WERI-Rb-1 (cell line): ENCODE measurements around the gene FURIN.
"Not testable (repeated sequence)": the region's sequence is repeated elsewhere in the genome, so short reads cannot be mapped to it uniquely, and the experiment has no call there.

Source experiments
- DNase-seq: peaks from one replicate; pipeline ENCODE4 v3.0.0-alpha.2; 2020
- H3K27ac ChIP-seq: fragments of 250-450 bp; sonication (Bioruptor Pico); 2 replicates; pipeline ENCODE4 v1.5.1; 2020; ENCODE audit warnings: mild to moderate bottlenecking, moderate library complexity
- H3K27me3 ChIP-seq: fragments of 250-450 bp; sonication (Bioruptor Pico); 2 replicates; pipeline ENCODE4 v1.5.1; 2021; ENCODE audit warnings: mild to moderate bottlenecking, low read depth, moderate library complexity; ENCODE audit not compliant: insufficient read depth, severe bottlenecking
- H3K36me3 ChIP-seq: fragments of 250-450 bp; sonication (Bioruptor Pico); 2 replicates; pipeline ENCODE4 v1.5.1; 2020; ENCODE audit warnings: mild to moderate bottlenecking, moderate library complexity
- H3K4me3 ChIP-seq: 2 replicates; pipeline ENCODE4 v1.5.1; 2011; ENCODE audit warnings: low read depth, mild to moderate bottlenecking, control low read depth, low read length
- H3K9me3 ChIP-seq: fragments of 250-450 bp; sonication (Bioruptor Pico); 2 replicates; pipeline ENCODE4 v1.5.1; 2021; ENCODE audit warnings: mild to moderate bottlenecking, moderate library complexity; ENCODE audit not compliant: severe bottlenecking
- CTCF ChIP-seq: IDR thresholded peaks from 2 replicates; pipeline ENCODE4 v1.5.1; 2011; ENCODE audit warnings: low read depth, mild to moderate bottlenecking, control low read depth, inconsistent platforms, low read length

FURIN gene

GRCh38 chr15:90924375-90924774 lies 56.0 kb downstream of the FURIN start:
- H3K27ac ChIP-seq, result no peak overlapping the region
- H3K9me3 ChIP-seq, result no peaks in the 10 kb centered on the region
- H3K36me3 ChIP-seq, result no peaks in the 10 kb centered on the region
- no peak for TF ChIP-seq CTCF
- DNase-seq, result no peak
- no peak overlapping the region for H3K4me3 ChIP-seq
- no peaks in the 10 kb centered on the region for H3K27me3 ChIP-seq

GRCh38 chr15:90926766-90927165 lies 58.4 kb downstream of the FURIN start:
- H3K27me3 ChIP-seq, H3K4me3 ChIP-seq, H3K27ac ChIP-seq, H3K36me3 ChIP-seq, DNase-seq, H3K9me3 ChIP-seq: not testable (repeated sequence)

- H3K9me3 ChIP-seq, H3K36me3 ChIP-seq, H3K27ac ChIP-seq, H3K27me3 ChIP-seq, DNase-seq, H3K4me3 ChIP-seq: not testable (repeated sequence)
These were observed 59.7 kb downstream of the FURIN start for GRCh38 chr15:90928106-90928505.

- no peak for DNase-seq
- Histone ChIP-seq H3K9me3 (no peaks in the 10 kb centered on the region), H3K27me3 (no peaks in the 10 kb centered on the region), H3K4me3 (no peak overlapping the region), H3K27ac (no peak overlapping the region), H3K36me3 (no peaks in the 10 kb centered on the region)
- no peak for TF ChIP-seq CTCF
These were observed 61.0 kb downstream of the FURIN start for GRCh38 chr15:90929246-90930019.

GRCh38 chr15:90930861-90931574 lies 62.6 kb downstream of the FURIN start:
- Histone ChIP-seq H3K36me3 (no peaks in the 10 kb centered on the region), H3K27ac (no peak overlapping the region), H3K4me3 (no peak overlapping the region), H3K27me3 (no peaks in the 10 kb centered on the region), H3K9me3 (no peaks in the 10 kb centered on the region)
- no peak for DNase-seq
- TF ChIP-seq CTCF, result no peak

GRCh38 chr15:90931575-90931827 lies 63.1 kb downstream of the FURIN start:
- TF ChIP-seq CTCF, result no peak
- Histone ChIP-seq H3K4me3 (peak overlapping the region; percentile 74), H3K9me3 (no peaks in the 10 kb centered on the region), H3K27ac (no peak overlapping the region), H3K36me3 (no peaks in the 10 kb centered on the region), H3K27me3 (no peaks in the 10 kb centered on the region)
- no peak for DNase-seq
